HFF-Myc (cell line): ENCODE measurements around the gene HADHA.

Experiments
- DNase-seq: peaks from one replicate; pipeline ENCODE4 v3.0.0-alpha.2; 2011; ENCODE audit warnings: low read depth; ENCODE audit errors: extremely low read depth
- H3K4me3 ChIP-seq: replicated peaks from 2 replicates; pipeline ENCODE4 v1.5.1; 2011; ENCODE audit warnings: low read depth, mild to moderate bottlenecking, control low read depth, low read length
- CTCF ChIP-seq: IDR thresholded peaks from 2 replicates; pipeline ENCODE4 v1.5.1; 2012; ENCODE audit warnings: mild to moderate bottlenecking, low read depth, low read length, control low read depth; ENCODE audit errors: missing control alignments

Gene HADHA

GRCh38 chr2:26281226-26281625, 36.8 kb upstream of the HADHA start:
- TF ChIP-seq CTCF: no peak
- no peak for DNase-seq
- H3K4me3 ChIP-seq: no peak overlapping the region

- no peak for DNase-seq
- no peak for TF ChIP-seq CTCF
- no peak overlapping the region for H3K4me3 ChIP-seq
These were observed 35.5 kb upstream of the HADHA start for GRCh38 chr2:26279886-26280285.

- no peak for TF ChIP-seq CTCF
- DNase-seq: no peak
These were observed 32.2 kb upstream of the HADHA start for GRCh38 chr2:26276484-26277227.

GRCh38 chr2:26274058-26274613, 29.7 kb upstream of the HADHA start:
- no peak overlapping the region for H3K4me3 ChIP-seq
- TF ChIP-seq CTCF: no peak
- DNase-seq: no peak

More at GRCh38 chr2:26276484-26277227, 32.2 kb upstream of the HADHA start:
- no peak overlapping the region for H3K4me3 ChIP-seq

GRCh38 chr2:26273501-26273900, 29.1 kb upstream of the HADHA start:
- TF ChIP-seq CTCF: no peak
- DNase-seq: no peak
- H3K4me3 ChIP-seq: no peak overlapping the region

GRCh38 chr2:26270373-26270772, 25.9 kb upstream of the HADHA start:
- no peak for DNase-seq
- no peak for TF ChIP-seq CTCF
- H3K4me3 ChIP-seq: no peak overlapping the region
